CD4-positive, alpha-beta T cell treated with Interleukin-17A for 1 hour (primary cell): ENCODE results near the gene GPC4.
"Not testable (repeated sequence)": the region's sequence is repeated elsewhere in the genome, so short reads cannot be mapped to it uniquely, and the experiment has no call there.

Experiments
- DNase-seq: peaks from one replicate; pipeline ENCODE4 v3.0.0-alpha.2; 2020

Gene GPC4

GRCh38 chrX:133365871-133366611, 49.2 kb downstream of the GPC4 start:
- DNase-seq, result no peak

- no peak for DNase-seq
These were observed 50.4 kb downstream of the GPC4 start for GRCh38 chrX:133364865-133365264.

- DNase-seq, result no peak
These were observed 51.1 kb downstream of the GPC4 start for GRCh38 chrX:133364196-133364595.

- DNase-seq, result no peak
These were observed 52.8 kb downstream of the GPC4 start for GRCh38 chrX:133362538-133362937.

- DNase-seq, result no peak
These were observed 55.8 kb downstream of the GPC4 start for GRCh38 chrX:133359466-133359865.

- no peak for DNase-seq
These were observed 62.1 kb downstream of the GPC4 start for GRCh38 chrX:133353233-133353632.

- DNase-seq, result no peak
These were observed 64.5 kb downstream of the GPC4 start for GRCh38 chrX:133350751-133351150.

GRCh38 chrX:133346026-133346425, 69.3 kb downstream of the GPC4 start:
- DNase-seq, result no peak

GRCh38 chrX:133339566-133339965, 75.7 kb downstream of the GPC4 start:
- DNase-seq, result no peak

- no peak for DNase-seq
These were observed 78.0 kb downstream of the GPC4 start for GRCh38 chrX:133337250-133337649.

GRCh38 chrX:133335027-133335426, 80.3 kb downstream of the GPC4 start:
- DNase-seq, result no peak

- no peak for DNase-seq
These were observed 82.0 kb downstream of the GPC4 start for GRCh38 chrX:133333154-133333750.

GRCh38 chrX:133332737-133333136, 82.6 kb downstream of the GPC4 start:
- no peak for DNase-seq

- DNase-seq, result no peak
These were observed 84.3 kb downstream of the GPC4 start for GRCh38 chrX:133330956-133331355.

- DNase-seq, result no peak
These were observed 89.9 kb downstream of the GPC4 start for GRCh38 chrX:133325422-133325821.

- no peak for DNase-seq
These were observed 91.9 kb downstream of the GPC4 start for GRCh38 chrX:133323431-133323830.

GRCh38 chrX:133322269-133322668, 93.0 kb downstream of the GPC4 start:
- DNase-seq, result not testable (repeated sequence)

GRCh38 chrX:133321451-133321850, 93.8 kb downstream of the GPC4 start:
- no peak for DNase-seq

- no peak for DNase-seq
These were observed 101.0 kb downstream of the GPC4 start for GRCh38 chrX:133314281-133314680.

GRCh38 chrX:133308499-133308897, 106.8 kb downstream of the GPC4 start:
- DNase-seq, result no peak

GRCh38 chrX:133307637-133308498, 107.4 kb downstream of the GPC4 start:
- no peak for DNase-seq

- no peak for DNase-seq
These were observed 108.2 kb downstream of the GPC4 start for GRCh38 chrX:133307094-133307493.

- no peak for DNase-seq
These were observed 109.0 kb downstream of the GPC4 start for GRCh38 chrX:133306316-133306715.

GRCh38 chrX:133305348-133305747, 109.9 kb downstream of the GPC4 start:
- DNase-seq, result no peak
